Dermis blood vessel endothelial cell (primary cell): Measurements from ENCODE around the gene BTBD10. TPM values are rescaled to one million over a fixed set of nuclear protein-coding genes. Genes with fewer than 3 reads are reported as not detected.
A peak's percentile ranks its signal among the peaks of the same experiment; 100 is the strongest.
"Not testable (repeated sequence)": the region's sequence is repeated elsewhere in the genome, so short reads cannot be mapped to it uniquely, and the experiment has no call there.

Source experiments
- DNase-seq: peaks from one replicate; pipeline ENCODE4 v3.0.0; 2010
- total RNA-seq: library from RNA; depleted of rRNA; stranded (reverse); fragments of >200 nt; gene quantifications from 2 replicates; pipeline ENCODE4 v1.2.3, GENCODE V29; 2014

The BTBD10 gene
- total RNA-seq, 1 donor from 2014 or later: 133 TPM

- peak; percentile 89 for DNase-seq
Observed at GRCh38 chr11:13440100-13440855, 22.7 kb downstream of the BTBD10 start.

GRCh38 chr11:13438291-13438690 lies 24.7 kb downstream of the BTBD10 start:
- no peak for DNase-seq

DNA sequence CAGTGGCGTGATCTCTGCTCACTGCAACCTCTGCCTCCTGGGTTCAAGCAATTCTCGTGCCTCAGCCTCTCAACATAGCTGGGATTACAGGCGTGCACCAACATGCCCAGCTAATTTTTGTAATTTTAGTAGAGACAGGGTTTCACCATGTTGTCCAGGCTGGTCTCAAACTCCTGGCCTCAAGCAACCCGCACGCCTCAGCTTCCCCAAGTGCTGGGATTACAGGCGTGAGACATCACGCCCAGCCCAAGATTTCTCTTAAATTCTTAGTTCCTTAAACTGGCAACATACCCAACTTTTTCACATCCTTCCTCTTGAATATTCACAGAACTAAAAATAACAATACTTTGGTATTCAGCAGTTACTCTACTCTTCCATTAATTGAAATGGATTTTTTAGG lies 26.2 kb downstream of the BTBD10 start:
- not testable (repeated sequence) for DNase-seq

- no peak for DNase-seq
Observed at GRCh38 chr11:13434247-13435205, 28.5 kb downstream of the BTBD10 start.

DNA sequence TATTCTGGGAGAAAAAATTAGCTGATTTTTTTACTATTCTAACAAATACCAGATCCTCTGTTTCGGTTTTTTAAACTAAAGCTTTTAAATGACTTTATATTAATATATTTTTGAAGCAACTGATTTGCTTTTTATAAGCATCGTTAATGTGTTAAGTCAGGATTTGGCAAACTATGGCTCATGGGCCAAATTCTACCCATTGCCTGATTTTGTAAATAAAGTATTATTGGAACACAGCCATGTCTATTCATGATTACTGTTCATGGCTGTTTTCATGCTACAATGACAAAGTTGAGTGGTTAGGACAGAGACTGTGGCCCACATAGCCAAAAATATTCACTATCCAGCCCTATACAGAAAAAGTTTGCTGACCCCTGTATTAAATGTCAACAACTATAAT lies 29.6 kb downstream of the BTBD10 start:
- no peak for DNase-seq

DNA sequence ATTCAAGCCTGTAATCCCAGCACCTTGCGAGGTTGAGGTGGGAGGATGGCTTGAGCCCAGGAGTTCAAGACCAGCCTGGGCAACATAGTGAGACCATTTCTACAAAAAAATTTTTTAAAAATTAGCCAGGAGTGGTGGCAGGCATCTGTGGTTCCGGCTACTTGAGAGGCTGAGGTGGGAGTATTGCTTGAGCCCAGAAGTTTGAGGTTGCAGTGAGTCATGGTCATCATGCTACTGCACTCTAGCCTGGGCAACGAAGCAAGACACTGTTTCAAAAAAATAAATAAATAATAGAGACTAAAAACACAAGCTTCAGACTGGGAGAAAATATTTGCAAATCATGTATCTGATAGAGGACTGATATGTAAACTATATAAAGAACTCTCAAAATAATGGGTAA lies 33.2 kb downstream of the BTBD10 start:
- no peak for DNase-seq

- DNase-seq: no peak
Observed at GRCh38 chr11:13429288-13429687, 33.7 kb downstream of the BTBD10 start.

- DNase-seq: no peak
Observed at GRCh38 chr11:13427440-13427839, 35.6 kb downstream of the BTBD10 start.

GRCh38 chr11:13423372-13423771 lies 39.6 kb downstream of the BTBD10 start:
- no peak for DNase-seq

- DNase-seq: no peak
Observed at GRCh38 chr11:13421561-13421960, 41.5 kb downstream of the BTBD10 start.

DNA sequence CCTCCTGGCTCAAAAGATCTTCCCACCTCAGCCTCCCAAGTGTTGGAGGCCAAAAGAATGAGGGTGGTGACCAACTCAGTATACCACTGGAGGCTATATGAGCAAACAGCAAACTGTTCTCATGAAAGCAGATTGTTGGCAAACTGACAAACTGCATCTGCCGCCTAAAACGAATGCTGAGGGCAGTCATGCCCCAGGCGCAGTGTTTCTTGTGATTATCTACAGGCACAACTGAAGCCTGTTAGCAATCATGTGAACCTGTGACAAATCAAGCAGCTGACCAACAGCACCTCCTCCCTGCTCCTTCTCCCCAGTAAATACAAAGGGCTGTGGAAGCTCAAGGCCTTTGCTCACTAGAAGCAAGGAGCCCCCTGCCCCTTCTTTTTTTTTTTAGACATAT lies 47.8 kb downstream of the BTBD10 start:
- DNase-seq: no peak

DNA sequence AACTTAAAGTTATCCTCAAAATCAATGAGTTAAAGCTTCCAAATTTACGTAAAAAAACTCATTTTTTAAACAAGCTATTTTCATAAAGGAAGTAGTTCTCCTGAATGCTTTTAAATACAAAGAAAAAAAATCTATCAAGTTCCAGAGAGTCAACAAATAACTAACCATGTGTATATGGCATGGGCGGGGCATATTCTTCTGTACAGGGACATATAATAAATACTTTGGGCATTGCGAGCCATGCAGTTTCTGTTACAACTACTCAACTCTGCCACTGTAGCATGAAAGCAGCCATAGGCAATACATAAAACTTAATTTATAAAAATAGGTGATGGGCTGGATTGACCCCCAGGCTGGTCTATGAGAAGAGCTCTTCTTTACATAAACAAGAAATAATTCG lies 57.8 kb downstream of the BTBD10 start:
- no peak for DNase-seq

- DNase-seq: not testable (repeated sequence)
Observed at GRCh38 chr11:13398335-13398734, 64.7 kb downstream of the BTBD10 start.

DNA sequence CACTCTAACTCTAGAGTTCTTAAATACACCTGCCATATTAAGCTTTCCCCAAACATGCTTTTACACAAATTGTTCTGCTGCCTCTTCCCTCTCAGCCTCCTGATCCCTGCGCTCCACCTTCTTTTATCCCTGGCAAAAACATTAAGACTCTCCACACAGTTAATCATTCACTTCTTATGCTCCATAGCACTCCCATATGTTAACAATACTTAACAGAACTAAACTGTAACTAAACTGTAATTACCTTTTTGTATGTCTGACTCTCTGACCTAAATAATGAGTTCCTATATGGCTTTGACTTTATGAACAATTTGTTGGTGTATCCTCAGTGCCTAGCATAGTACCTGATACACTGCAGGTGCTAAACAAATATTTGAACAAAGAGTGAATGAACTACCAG lies 71.8 kb downstream of the BTBD10 start:
- no peak for DNase-seq

- no peak for DNase-seq
Observed at GRCh38 chr11:13388741-13389140, 74.3 kb downstream of the BTBD10 start.

- DNase-seq: no peak
Observed at GRCh38 chr11:13386567-13386966, 76.5 kb downstream of the BTBD10 start.

GRCh38 chr11:13384908-13385640 lies 77.9 kb downstream of the BTBD10 start:
- peak; percentile 70 for DNase-seq

GRCh38 chr11:13382751-13383150 lies 80.3 kb downstream of the BTBD10 start:
- DNase-seq: no peak

DNA sequence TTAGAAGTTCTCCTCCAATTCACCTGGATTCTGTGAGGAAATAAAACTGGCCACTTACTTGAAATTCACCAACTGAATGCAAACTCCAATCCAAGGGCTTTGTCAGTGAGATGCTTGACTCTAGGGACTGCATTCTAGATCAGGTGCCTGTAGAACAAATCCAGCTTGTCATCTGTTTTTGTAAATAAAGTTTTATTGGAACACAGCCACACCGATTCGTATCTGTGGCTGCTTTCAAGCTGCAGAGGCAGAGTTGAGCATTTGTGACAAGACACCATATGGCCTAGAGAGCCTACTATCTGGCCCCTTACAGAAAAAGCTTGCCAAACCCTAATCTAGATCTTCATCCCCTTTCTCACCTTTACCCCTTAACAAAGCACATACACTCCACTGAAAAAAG lies 82.3 kb downstream of the BTBD10 start:
- no peak for DNase-seq

DNA sequence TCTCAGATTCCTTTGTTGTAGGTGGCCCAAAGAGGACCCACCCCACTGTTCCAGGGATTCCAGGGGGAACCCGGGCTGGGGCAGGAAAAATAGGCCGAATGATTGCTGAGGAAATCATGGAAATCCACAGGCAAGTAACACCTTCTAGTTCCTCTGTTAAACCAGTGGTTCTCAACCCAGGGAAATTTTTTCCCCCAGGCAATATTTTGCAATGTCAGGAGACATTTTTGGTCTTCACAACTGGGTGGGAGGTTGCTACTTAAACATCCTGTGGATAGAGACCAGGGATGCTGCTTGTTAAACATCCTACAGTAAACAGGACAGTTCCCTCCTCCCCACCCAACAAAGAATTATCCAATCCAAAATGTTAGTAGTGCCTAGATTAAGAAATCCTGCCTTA lies 84.7 kb downstream of the BTBD10 start:
- DNase-seq: no peak

GRCh38 chr11:13376838-13377237 lies 86.2 kb downstream of the BTBD10 start:
- no peak for DNase-seq

- DNase-seq: peak; percentile 48
Observed at GRCh38 chr11:13376402-13376801, 86.6 kb downstream of the BTBD10 start.

GRCh38 chr11:13375798-13376197 lies 87.2 kb downstream of the BTBD10 start:
- peak; percentile 57 for DNase-seq
